Measurements from ENCODE around the gene KDM3A.

DNA sequence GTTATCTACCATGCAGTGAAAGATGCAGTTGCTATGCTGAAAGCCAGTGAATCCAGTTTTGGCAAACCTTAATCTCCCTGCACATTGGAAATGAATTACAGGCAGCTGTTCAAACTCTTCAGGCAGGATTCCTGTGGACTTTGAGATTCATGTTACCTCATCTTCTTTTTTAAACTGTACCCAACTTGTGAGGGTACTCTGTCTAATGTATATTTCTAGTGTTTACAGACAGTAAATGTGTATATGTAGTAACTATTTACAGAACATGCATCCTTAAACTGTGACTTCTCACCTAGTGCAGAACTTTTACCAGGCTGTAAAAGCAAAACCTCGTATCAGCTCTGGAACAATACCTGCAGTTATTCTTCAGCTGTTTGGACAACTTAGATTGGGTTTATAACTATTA lies 50.9 kb downstream of the KDM3A start:
- TF ChIP-seq CTCF (IDR thresholded peaks at IDR 0.05) (no peak), POLR2AphosphoS5 (IDR thresholded peaks at IDR 0.05; ENCODE audit: low read depth, low read length) (no peak)
